ENCODE results near the gene CLEC11A.

GRCh38 chr19:50696094-50696483, 27.1 kb upstream of the CLEC11A start:
- no peak for TF ChIP-seq CTCF (IDR thresholded peaks at IDR 0.05)
- TF ChIP-seq POLR2A (IDR thresholded peaks at IDR 0.05), result no peak
